C4-2B (cell line): ENCODE data around the gene CMYA5.

ENCODE experiments used
- H3K27ac ChIP-seq: fragments of 450-650 bp; 2 replicates; pipeline ENCODE4 v1.5.1; 2017
- CTCF ChIP-seq: fragments of 450-650 bp; conservative IDR thresholded peaks from 2 replicates; pipeline ENCODE4 v1.5.1; 2017; ENCODE audit warnings: mild to moderate bottlenecking
- ZFX ChIP-seq: fragments of 450-650 bp; IDR thresholded peaks from 2 replicates; pipeline ENCODE4 v1.6.1; 2017

Gene CMYA5

GRCh38 chr5:79694183-79694582, 4.5 kb downstream of the CMYA5 start:
- no peak for TF ChIP-seq ZFX
- no peak for TF ChIP-seq CTCF
- no peak overlapping the region for H3K27ac ChIP-seq

- TF ChIP-seq ZFX: no peak
- H3K27ac ChIP-seq: no peak overlapping the region
These were observed 5.0 kb downstream of the CMYA5 start for GRCh38 chr5:79694652-79695051.

- no peak for TF ChIP-seq ZFX
- H3K27ac ChIP-seq: no peak overlapping the region
These were observed 5.9 kb downstream of the CMYA5 start for GRCh38 chr5:79695526-79695925.

GRCh38 chr5:79697222-79698170, 7.9 kb downstream of the CMYA5 start:
- TF ChIP-seq CTCF (no peak), ZFX (no peak)
- no peak overlapping the region for H3K27ac ChIP-seq

GRCh38 chr5:79699763-79700400, 10.2 kb downstream of the CMYA5 start:
- TF ChIP-seq CTCF (no peak), ZFX (no peak)
- no peak overlapping the region for H3K27ac ChIP-seq

- TF ChIP-seq ZFX (no peak), CTCF (peak; percentile 80)
These were observed 13.2 kb downstream of the CMYA5 start for GRCh38 chr5:79702606-79703380.

GRCh38 chr5:79703381-79703645, 13.7 kb downstream of the CMYA5 start:
- no peak overlapping the region for H3K27ac ChIP-seq
- TF ChIP-seq ZFX: no peak
- TF ChIP-seq CTCF: no peak

More at GRCh38 chr5:79702606-79703380, 13.2 kb downstream of the CMYA5 start:
- H3K27ac ChIP-seq: no peak overlapping the region

- no peak overlapping the region for H3K27ac ChIP-seq
- TF ChIP-seq CTCF (no peak), ZFX (no peak)
These were observed 14.9 kb downstream of the CMYA5 start for GRCh38 chr5:79704553-79704952.
